Lower leg skin (tissue), 4 donors: Measurements from ENCODE around the gene CDK12. TPM values are rescaled to one million over a fixed set of nuclear protein-coding genes. Genes with fewer than 3 reads are reported as not detected.

Experiments used
- DNase-seq, 2 donors: peaks; one replicate each; pipeline ENCODE4 v3.0.0-alpha.2; 2019; ENCODE audit warnings: low spot score in 2 of 2
- H3K4me3 ChIP-seq: fragments of 200-600 bp; sonication (generic); 2 replicates; pipeline ENCODE4 v1.5.1; 2017; ENCODE audit warnings: mild to moderate bottlenecking, low read depth; ENCODE audit not compliant: poor library complexity, severe bottlenecking
- POLR2A ChIP-seq, 2 donors: fragments of 450-650 bp; IDR thresholded peaks; one replicate each; pipeline ENCODE4 v1.6.1; 2016 to 2017; ENCODE audit warnings: antibody characterized with exemption in 2 of 2, mild to moderate bottlenecking in 1 of 2, moderate library complexity in 1 of 2
- WGBS, 2 donors: methylation state at CpG; one replicate each; pipeline ENCODE4 v1.1.5; 2018; 5-methylcytosine and 5-hydroxymethylcytosine counted together
- intact Hi-C: fragments of 100-400 bp; cut with DNase I; formaldehyde crosslinking; loops from one replicate; pipeline ENCODE4 v1.15.0; 2023; ENCODE audit warnings: low total_unique reads
- total RNA-seq, 4 donors: library from RNA; depleted of rRNA; stranded (reverse); fragments of >200 nt; gene quantifications; one replicate each; pipeline ENCODE4 v1.1.0, GENCODE V29; 2016
- TF ChIP-seq, protein P1 (sequence below), 3 donors: fragments of 450-650 bp; IDR thresholded peaks; one replicate each; pipeline ENCODE4 v1.5.1; 2016; ENCODE audit warnings: antibody characterized with exemption in 3 of 3, mild to moderate bottlenecking in 3 of 3, moderate library complexity in 2 of 3

Gene CDK12
- total RNA-seq, 4 donors from 2014 or later: 33.9 to 56.8 (median 46.5) TPM

DNA sequence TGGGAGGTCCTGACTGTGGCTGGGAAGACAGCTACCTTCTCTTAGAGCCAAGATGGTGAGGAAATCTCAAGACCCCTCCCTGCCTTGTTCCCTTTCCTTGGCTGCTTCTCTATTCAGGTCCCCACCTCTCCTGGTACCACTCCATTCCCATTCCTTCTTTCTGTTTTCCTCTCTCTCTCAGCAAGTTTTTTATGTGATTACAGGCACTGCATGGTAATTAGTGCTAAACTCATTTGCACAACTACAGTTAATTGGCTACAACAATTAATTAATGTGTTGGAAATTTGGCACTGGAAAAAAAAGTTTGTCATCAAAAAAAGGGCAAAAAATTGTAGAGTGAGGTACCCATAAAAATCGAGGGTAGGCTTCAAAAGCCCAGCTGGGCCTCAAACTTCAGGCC is 101.1 kb downstream of the CDK12 start:
- no peak for DNase-seq
- TF ChIP-seq POLR2A (IDR thresholded peaks at IDR 0.05): no peak
- TF ChIP-seq, protein P1, sequence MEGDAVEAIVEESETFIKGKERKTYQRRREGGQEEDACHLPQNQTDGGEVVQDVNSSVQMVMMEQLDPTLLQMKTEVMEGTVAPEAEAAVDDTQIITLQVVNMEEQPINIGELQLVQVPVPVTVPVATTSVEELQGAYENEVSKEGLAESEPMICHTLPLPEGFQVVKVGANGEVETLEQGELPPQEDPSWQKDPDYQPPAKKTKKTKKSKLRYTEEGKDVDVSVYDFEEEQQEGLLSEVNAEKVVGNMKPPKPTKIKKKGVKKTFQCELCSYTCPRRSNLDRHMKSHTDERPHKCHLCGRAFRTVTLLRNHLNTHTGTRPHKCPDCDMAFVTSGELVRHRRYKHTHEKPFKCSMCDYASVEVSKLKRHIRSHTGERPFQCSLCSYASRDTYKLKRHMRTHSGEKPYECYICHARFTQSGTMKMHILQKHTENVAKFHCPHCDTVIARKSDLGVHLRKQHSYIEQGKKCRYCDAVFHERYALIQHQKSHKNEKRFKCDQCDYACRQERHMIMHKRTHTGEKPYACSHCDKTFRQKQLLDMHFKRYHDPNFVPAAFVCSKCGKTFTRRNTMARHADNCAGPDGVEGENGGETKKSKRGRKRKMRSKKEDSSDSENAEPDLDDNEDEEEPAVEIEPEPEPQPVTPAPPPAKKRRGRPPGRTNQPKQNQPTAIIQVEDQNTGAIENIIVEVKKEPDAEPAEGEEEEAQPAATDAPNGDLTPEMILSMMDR (IDR thresholded peaks at IDR 0.05): no peak
- WGBS, 2 donors: 79 to 81% methylated on average over 1 of the region's 1 CpG
- H3K4me3 ChIP-seq: no peak overlapping the region
- intact Hi-C loops: no loop called here

DNA sequence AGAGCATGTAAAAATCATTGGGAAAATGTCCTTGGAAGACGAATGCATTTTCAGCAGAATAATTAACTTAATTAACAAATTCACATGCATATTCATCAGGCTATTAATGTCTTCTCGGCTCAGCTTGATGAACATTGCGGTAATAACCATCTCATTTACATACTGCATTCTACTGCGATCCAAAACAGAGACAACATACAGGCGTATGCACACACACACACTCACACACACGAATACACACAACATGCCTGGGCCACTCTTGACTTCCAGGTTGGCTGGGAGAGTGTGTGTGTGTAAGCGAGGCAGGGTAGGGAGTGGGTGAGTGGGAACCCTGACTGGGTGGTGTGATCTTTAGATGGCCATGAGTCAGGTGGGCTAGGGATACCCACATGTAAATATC is 101.7 kb downstream of the CDK12 start:
- no peak overlapping the region for H3K4me3 ChIP-seq
- intact Hi-C loops: no loop called here
- WGBS, 2 donors: 78 to 86% methylated on average over 7 of the region's 7 CpGs
- DNase-seq: no peak
- TF ChIP-seq, protein P1 (IDR thresholded peaks at IDR 0.05): no peak
- TF ChIP-seq POLR2A (IDR thresholded peaks at IDR 0.05): no peak

DNA sequence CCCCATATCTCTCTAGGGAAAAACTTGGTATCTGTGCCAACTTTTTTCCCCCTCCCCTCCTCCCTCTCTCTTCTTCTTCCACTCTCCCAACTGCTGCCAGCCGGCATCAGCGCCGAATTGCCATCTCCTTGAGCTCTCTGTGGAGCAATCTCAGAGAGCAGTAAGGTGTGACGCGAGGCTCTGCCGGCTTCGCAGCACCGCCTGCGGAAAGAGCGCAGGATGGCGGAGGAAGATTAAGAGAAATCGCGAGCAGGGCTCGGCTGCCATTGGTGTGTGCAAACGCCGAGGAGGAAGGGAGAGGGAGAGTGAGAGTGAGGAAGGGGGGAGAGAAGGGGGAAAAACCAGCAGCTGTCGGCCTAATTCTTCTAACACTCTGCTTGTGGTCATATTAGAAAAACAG is 102.2 kb downstream of the CDK12 start:
- WGBS, 2 donors: 58 to 60% methylated on average over 17 of the region's 17 CpGs
- TF ChIP-seq, protein P1 (IDR thresholded peaks at IDR 0.05): no peak
- no peak for DNase-seq
- intact Hi-C loops: no loop called here
- no peak overlapping the region for H3K4me3 ChIP-seq

DNA sequence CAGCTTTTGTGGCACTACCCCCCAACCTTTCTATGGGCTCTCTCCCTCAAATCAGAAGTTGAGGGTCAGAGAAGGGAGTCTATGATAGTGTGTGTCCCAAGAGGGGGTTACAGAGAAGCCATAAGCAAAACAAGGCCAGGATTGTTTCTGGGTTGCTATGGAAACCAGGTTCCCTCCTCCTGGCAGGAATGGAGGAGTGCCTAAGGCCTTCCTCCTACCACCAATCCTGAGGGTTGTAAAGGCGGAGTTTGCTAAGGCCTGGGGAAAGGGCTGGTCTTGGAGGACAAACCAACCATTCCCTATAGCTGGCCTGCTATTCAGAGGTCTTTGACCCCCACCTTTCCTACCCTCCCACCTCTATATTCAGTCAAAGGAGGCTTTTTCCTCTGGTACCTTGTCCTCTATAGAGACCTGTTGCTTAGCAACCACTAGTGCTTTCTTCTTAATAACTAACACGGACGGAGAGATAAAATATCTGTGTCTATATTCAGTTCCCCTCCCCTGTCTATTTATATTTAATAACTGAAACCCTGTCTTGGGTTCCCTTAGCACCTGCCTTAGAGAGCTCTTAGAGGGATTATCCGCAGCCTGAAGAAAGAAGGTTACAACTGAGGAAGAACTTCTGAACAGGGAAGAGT is 103.0 kb downstream of the CDK12 start:
- WGBS, 2 donors: 79 to 83% methylated on average over 4 of the region's 4 CpGs
- no peak for TF ChIP-seq POLR2A (IDR thresholded peaks at IDR 0.05)
- TF ChIP-seq, protein P1 (IDR thresholded peaks at IDR 0.05): no peak
- no peak for DNase-seq
- no peak overlapping the region for H3K4me3 ChIP-seq
- intact Hi-C loops: no loop called here

DNA sequence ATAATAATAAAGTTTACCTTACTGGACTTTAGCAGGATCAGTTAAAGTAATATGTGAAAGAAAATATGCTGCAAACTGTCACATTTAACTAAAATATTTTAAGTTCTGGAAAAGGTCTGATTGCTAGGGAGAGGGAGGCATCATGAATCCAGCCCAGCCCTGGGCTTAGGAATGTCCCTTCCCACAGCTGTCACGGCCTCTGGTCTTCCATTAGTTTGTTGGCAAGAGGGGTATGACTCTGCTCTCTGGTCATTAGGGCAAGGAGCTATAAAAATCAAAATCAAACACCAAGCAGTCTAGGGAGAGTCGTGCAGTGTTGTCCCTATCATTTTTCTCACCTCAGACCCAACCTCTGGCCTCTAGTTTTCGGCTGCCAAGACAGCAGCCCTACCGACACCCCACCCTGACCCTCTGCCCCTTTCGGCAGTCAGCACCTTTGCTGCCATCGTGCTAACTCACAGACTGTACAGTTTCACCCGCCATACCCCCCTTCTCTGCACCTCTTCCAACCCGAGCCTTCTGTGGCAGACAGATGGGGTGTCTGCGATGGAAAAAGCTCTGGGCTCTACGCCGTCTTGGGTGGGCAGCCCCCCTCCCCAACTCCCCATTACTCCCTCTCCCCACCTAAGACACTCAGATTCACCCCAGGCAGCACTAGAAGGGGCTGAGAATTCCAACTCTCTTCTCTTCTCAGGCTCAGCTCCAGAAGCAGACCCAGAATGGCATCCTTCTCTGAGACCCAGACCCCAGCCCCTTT is 105.0 kb downstream of the CDK12 start:
- TF ChIP-seq, protein P1 (IDR thresholded peaks at IDR 0.05): no peak
- TF ChIP-seq POLR2A (IDR thresholded peaks at IDR 0.05): no peak
- 86 to 87% methylated on average over 11 of the region's 11 CpGs for WGBS, 2 donors
- H3K4me3 ChIP-seq: no peak overlapping the region
- intact Hi-C loops: no loop called here
- no peak for DNase-seq
